GM19463 (cell line): Measurements from ENCODE around the gene ATG13.
"Not testable (repeated sequence)": the region's sequence is repeated elsewhere in the genome, so short reads cannot be mapped to it uniquely, and the experiment has no call there.

Source experiments
- ATAC-seq: cut with Tn5 transposase; IDR thresholded peaks from one replicate; pipeline ENCODE4 v1.9.1; 2021; ENCODE audit warnings: mild to moderate bottlenecking, moderate library complexity; ENCODE audit not compliant: unreplicated experiment

Gene ATG13

GRCh38 chr11:46642627-46643335 lies 25.4 kb downstream of the ATG13 start:
- no peak for ATAC-seq

- ATAC-seq: no peak
These were observed 26.2 kb downstream of the ATG13 start for GRCh38 chr11:46643531-46643930.

GRCh38 chr11:46643986-46644385 lies 26.6 kb downstream of the ATG13 start:
- no peak for ATAC-seq

DNA sequence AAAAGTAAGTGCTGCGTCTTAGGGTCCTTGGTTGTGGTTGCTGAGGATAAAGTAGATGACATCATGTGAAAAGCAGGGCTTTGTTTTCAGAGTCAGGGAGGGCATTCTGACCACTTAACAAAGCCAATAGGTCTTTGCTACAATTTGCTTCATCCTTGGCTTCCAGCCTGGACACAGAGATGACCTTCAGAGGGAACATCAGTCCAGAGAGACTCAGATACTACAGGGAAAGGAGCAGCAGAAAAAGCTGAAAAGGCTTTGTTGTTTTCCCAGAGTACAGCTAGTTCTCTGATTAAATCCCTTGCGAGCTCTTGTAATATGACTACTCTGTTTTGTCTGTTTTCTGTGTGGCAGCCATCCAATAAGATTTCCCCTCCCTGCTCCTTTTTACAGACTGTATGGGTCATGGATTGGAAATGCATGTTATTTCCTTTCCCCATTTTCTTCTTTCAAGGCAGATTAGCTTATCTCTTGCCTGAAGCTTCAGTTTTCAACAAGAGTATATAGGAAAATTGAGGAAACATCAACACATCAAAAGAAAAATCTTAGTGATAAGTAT lies 31.9 kb downstream of the ATG13 start:
- no peak for ATAC-seq

DNA sequence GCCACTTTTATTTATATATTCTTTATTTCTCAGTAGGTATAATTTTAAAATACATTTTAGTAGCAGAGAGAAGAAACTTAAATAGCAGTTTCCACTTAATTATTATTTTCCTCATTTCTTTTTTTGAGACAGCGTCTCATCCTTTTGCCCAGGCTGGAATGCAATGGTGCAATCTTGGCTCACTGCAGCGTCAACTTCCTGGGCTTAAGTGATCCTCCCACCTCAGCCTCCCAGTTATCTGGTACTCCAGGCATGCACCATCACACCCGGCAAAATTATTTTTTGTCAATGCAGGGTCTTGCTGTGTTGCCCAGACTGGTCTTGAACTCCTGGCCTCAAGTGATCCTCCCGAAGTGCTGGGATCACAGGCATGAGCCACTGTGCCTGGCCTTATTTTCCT lies 38.3 kb downstream of the ATG13 start:
- no peak for ATAC-seq

GRCh38 chr11:46657186-46657585 lies 39.8 kb downstream of the ATG13 start:
- no peak for ATAC-seq

- no peak for ATAC-seq
These were observed 40.9 kb downstream of the ATG13 start for GRCh38 chr11:46658259-46658658.

- ATAC-seq: no peak
These were observed 42.6 kb downstream of the ATG13 start for GRCh38 chr11:46659908-46660307.

DNA sequence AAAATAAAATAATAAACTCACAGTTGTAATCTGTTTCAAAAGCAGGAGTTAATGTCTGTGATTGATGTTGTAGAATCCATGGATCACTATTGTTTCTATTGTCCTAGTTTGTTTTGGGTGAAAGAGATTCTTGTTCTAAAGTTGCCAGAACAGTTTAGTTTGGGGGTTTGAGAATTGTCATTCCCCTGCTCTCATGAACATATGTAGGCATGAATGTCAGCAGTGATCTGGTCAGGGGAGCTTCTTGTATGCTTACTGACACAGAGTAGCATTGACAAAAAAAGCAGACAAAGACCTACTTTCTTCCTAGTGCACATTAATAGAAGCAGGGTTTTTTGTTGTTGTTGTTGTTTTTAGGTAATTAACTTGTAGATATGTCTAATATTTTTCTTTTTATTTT lies 44.5 kb downstream of the ATG13 start:
- ATAC-seq: no peak

- no peak for ATAC-seq
These were observed 45.0 kb downstream of the ATG13 start for GRCh38 chr11:46662366-46662765.

GRCh38 chr11:46663277-46663940 lies 46.1 kb downstream of the ATG13 start:
- no peak for ATAC-seq

DNA sequence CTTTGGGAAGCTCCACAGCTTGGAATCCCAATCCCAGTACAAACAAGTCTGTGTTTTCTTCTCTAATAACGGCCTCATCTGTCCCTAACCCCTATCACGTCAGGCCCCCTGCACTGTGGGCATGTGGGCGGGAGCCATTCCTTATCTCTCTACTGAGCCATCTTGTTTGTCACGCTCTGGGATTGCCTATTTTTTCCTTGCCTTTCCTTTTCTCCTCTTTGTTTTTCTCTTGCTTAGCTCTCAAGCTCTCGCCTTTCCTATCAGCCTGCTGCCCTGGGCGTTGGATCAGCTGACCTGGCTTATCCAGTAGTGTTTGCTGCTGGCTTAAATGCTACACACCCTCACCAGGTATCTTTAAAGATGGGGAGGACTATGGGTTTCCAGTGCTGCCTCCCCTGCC lies 47.3 kb downstream of the ATG13 start:
- ATAC-seq: no peak

DNA sequence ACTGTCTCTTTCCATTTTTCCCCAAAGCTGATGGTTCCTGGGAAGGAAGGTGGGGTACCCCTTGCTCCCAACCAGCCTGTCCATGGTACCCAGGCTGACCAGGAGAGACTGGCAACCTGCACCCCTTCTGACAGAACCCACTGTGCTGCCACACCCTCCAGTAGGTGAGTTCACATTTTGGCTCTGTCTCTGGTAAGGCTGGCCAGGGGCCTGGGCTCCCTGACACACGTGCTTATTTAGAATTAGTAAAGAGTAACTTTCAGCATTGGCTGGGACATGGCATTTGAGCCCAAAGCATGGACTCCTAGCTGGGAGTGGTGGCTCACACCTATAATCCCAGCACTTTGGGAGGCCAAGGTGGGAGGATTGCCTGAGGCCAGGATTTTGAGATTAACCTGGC lies 48.0 kb downstream of the ATG13 start:
- no peak for ATAC-seq

- no peak for ATAC-seq
These were observed 49.2 kb downstream of the ATG13 start for GRCh38 chr11:46666516-46666915.

GRCh38 chr11:46667043-46667481 lies 49.7 kb downstream of the ATG13 start:
- ATAC-seq: no peak

DNA sequence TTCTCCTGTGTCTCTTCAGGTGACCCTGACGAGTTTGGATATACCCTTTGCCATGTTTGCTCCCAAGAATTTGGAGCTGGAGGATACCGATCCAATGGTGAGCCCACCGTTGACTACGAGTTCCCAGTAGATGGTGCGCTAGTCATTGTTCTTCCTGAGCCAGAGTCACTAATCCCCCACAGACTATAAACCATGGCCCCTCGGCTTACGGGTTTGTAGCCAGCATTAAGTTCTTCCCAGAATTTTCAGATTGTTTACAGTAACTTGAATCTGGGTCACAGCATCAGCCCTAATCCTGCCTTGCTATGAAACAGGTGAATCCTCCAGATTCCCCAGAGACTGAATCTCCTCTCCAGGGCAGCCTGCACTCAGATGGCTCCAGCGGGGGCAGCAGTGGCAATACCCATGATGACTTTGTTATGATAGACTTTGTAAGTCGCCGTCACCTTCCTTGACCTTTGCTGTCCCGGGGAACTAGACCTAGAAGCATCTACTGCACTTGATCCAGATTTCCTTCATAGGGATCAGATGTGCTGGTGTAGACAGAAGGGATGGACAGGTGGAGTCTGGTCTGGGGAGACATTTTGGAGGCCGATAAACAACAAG lies 51.2 kb downstream of the ATG13 start:
- ATAC-seq: no peak

GRCh38 chr11:46669711-46670139 lies 52.4 kb downstream of the ATG13 start:
- no peak for ATAC-seq

DNA sequence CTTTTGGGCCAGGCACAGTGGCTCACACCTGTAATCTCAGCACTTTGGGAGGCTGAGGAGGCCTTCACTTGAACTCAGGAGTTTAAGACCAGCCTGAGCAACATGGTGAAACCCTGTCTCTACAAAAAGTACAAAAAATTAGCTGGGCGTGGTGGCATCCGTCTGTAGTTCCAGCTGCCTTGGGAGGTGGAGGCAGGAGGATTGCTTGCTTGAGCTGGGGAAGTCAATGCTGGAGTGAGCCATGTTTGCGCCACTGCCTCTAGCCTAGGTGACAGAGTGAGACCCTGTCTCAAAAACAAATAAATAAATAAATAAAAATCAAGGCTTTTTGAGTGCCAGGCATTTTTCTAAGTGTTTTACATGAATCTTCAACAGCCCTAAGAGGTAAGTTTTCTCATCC lies 53.2 kb downstream of the ATG13 start:
- ATAC-seq: not testable (repeated sequence)

DNA sequence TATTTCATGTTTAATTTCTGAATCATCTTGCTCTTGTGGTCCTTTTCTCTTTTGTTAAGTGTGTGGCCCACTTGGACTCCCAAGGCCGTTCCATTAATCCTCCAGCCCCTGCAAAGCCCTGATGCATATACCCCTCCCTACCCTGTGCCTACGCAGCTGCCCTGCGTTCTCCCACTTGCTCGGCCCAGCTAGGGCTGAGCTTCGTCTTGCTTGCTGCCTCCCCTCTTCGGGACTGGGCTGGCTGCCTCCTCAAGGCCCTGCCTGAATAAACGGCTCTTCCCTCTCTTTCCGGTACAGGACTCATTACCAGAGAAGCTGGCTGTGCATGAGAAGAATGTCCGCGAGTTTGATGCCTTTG lies 54.6 kb downstream of the ATG13 start:
- no peak for ATAC-seq

DNA sequence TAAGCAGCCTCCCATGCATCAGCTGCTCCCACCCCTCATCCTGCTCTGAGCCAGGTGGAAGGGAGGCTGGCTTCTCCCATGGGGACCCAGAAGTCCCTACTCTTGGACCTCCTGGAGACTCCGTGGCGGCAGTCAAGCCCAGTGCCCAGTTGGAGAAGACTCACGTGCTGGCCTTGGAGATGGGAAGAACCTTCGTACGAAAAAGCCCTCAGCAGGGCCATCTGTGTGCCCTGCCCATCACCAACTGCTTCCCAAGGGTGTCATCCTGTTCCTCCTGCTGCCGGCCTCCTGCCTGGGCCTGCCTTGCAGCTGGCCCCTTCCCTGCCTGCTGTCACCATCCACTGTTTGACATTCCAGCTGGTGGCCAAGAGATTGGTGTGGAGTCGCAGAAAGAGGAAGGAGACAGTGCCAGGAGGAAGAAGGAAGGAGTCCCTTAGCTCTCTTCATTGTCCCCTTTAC lies 55.1 kb downstream of the ATG13 start:
- ATAC-seq: no peak

- ATAC-seq: no peak
These were observed 56.5 kb downstream of the ATG13 start for GRCh38 chr11:46673713-46674462.
